Middle frontal gyrus (tissue), 1 donor: Measurements from ENCODE around the gene CMYA5.
A peak's percentile ranks its signal among the peaks of the same experiment; 100 is the strongest.

Source experiments
- DNase-seq: peaks from one replicate; pipeline ENCODE4 v3.0.0-alpha.2; 2015; ENCODE audit warnings: low spot score; ENCODE audit errors: extremely low spot score

CMYA5 gene

GRCh38 chr5:79834098-79834753 lies 144.6 kb downstream of the CMYA5 start:
- DNase-seq: no peak

- DNase-seq: no peak
Observed at GRCh38 chr5:79834754-79835714, 145.4 kb downstream of the CMYA5 start.

GRCh38 chr5:79837761-79838551 lies 148.3 kb downstream of the CMYA5 start:
- DNase-seq: no peak

GRCh38 chr5:79840084-79840990 lies 150.7 kb downstream of the CMYA5 start:
- peak; percentile 31 for DNase-seq

GRCh38 chr5:79841172-79841571 lies 151.5 kb downstream of the CMYA5 start:
- no peak for DNase-seq

DNA sequence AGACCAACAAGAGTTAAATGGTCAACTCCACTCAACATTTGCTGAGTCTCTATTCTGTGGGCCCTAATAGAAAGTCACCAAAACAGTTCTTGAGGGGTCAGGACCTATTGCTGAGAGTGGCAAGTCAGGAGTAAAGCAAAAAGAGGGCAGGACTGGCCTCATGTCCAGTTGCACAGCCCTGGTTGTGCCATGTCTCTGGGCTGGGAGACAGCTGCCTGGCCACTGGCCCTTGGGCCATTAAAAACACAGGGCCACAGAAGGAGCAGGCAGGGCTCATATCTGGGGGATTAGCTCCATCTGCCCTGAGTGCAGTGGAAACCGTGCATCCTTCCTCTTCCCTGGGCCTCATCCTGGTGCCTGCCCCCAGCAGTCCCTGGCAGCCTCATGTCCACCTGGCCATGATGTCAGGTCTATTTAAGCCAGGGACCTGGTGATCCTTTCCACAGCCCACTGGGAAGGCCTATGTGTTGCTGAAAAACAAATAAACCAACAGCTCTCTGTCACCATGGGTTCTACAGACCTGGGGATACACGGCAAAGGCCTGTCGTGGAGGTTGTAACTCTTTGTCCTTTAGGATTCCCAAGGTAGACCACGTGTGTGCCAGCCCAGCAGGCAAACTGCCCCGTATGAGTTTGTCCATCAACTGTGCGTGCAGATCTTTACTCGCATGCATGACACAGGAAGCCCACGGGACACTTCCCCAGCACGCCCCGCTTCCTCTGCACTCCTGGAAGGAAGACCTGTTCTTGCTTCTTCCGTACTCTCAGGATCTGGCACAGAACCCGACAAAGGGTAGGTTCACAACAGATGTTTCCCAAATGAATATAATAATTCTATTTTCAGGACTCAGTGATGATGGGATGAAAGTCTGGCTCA lies 152.6 kb downstream of the CMYA5 start:
- no peak for DNase-seq

- DNase-seq: no peak
Observed at GRCh38 chr5:79842991-79843390, 153.4 kb downstream of the CMYA5 start.

GRCh38 chr5:79843450-79844388 lies 154.1 kb downstream of the CMYA5 start:
- DNase-seq: no peak

DNA sequence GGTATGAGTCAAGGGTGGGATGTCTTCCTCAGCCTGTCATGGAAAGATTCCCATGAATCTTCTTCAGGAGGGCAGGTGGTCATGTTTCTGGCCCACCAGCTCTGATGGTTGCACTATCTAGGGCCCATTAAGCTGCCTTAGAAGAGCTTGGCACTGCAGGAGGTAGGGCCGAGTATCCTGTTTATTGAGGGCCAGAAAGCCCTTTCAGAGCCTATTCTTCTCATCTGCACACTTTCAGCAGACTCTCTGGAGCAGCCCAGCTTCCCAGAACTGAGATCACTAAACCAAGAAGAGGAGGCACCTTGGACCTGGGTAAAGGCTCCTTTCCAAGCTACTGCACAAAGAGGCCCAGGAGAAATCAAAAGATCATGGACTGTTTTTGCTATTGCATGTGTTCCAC lies 154.9 kb downstream of the CMYA5 start:
- DNase-seq: no peak

- DNase-seq: no peak
Observed at GRCh38 chr5:79845448-79846197, 156.0 kb downstream of the CMYA5 start.

DNA sequence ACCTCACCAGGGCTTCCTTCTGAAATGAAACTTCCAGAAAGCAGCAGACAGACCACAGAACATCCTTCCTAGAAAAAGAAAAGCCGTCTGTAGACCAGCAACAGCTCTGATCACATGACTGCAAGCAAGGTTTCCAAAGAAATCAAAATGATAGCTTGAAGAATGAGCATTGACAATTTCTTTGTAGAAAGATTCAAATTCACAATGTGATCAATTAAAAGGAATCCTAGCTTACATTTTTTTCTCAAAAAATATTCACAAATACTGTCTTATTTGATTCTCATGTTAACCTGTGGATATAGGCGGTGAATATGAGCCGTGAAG lies 156.5 kb downstream of the CMYA5 start:
- DNase-seq: no peak

- DNase-seq: no peak
Observed at GRCh38 chr5:79847561-79847960, 157.9 kb downstream of the CMYA5 start.

GRCh38 chr5:79849061-79849460 lies 159.4 kb downstream of the CMYA5 start:
- DNase-seq: no peak
